GM21390 (cell line): ENCODE data around the gene ILDR1.

ENCODE experiments used
- ATAC-seq: cut with Tn5 transposase; IDR thresholded peaks from one replicate; pipeline ENCODE4 v1.9.1; 2021; ENCODE audit not compliant: unreplicated experiment

Gene ILDR1

DNA sequence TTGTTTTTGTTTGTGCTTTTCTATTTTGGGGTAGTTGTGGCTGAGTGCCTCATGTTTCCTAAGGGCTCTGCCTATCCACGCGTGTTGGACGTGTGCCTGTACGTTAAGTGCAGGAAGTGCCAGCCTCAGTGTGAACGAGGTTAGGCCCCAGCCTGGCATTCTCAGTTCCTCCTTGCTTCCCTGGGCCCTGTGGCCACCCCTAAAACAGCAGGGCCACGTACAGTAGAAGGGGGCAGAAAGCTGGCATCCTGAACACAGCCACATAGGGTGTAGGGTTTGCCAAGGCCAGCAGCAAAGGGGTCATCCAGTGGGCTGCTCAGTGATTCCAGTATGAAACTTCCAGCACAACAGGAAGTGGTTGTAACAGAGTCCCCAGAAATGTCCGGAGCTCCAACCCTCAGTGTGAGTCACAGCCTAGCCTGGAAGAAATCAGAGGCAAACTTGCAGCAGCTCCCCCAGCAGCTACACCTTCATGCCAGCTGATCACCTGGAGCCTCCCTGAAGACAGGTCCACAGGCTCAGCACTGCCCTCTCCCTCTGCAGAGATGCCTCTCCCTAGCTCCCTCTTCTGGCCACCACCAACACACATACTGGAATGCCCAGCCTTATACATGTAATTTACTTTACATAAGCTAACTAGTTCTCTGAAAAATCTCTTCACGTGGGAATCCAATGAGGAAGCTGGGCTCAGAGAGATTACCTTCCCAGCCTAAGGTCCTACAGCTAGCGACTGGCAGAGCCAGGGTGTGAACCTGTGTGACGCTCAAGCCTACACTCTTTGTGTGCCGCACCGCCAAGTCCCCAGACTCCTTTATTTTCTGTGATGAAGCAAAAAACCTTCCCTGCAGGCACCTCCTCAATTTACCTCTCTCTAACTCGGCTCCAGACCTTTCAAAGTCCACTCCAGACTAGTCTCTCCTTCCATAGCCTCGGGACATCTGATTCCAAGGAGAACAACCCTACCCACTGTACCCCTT is 26.6 kb downstream of the ILDR1 start:
- peak; percentile 25 for ATAC-seq

- no peak for ATAC-seq
Observed at GRCh38 chr3:121994551-121994950, 27.5 kb downstream of the ILDR1 start.

DNA sequence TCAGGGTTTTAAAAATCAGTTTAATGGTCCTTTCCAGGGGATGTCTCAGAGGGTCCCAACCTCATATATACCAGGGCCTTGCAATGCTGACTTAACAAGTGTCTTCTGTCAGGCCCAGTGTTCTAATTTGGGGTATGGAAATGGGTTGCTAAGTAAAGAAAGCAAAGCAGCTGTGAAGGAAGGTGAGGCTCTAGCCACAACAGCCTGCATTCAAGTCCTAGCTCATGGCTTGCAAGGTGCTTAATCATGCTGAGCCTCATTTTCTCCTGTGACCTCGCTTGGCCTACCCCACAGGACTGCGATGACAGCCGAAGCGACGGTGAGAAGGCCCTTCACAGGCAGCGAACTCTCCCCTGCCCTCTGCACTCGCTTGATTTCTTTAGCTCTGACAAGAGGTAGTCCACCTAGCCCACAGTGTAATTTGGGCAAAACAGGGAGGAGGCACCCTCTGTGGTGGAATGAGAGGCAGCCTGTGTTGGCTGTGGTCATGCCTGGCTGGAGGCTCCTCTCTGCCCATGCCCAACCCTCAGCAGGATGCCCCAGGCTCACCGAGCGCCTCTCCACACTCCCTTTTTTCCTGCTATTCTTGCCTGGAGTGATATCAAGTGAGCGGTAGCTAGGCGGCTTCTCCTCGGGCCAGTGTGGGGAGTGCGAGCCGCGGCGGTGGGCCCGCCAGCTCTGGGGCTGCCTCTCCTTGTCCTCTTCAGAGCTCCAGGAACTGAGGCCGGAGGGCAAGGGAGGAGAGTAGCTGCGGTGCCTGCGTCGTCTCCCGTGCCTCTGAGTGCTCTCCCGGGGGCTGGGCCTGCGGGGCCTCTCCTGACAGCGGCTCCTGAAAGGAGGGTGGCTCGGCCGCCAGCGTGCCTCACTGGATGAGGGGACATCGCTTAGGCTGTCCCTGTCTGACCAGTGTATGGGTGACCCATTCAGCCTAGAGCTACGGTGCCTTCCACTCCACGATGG is 29.2 kb downstream of the ILDR1 start:
- peak; percentile 56 for ATAC-seq

DNA sequence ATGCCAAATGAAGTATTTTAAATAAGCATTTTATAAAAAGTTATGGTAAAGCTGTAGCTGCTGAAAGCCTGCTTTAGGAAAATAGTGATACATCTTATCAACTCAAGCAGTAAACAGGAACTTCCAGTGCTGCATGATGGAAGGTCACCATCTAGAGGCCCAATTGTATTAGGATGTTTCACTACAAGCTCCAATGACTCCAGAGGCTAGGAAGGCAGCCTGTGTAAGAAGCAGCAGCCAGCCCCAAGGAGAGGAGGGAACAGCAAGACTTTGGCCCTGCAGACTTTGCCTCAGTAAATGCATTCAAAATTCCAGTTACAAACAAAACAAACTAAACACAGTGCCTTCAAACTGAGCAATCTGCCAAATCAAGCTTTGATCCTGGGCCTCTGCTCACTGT is 32.1 kb downstream of the ILDR1 start:
- ATAC-seq = no peak

DNA sequence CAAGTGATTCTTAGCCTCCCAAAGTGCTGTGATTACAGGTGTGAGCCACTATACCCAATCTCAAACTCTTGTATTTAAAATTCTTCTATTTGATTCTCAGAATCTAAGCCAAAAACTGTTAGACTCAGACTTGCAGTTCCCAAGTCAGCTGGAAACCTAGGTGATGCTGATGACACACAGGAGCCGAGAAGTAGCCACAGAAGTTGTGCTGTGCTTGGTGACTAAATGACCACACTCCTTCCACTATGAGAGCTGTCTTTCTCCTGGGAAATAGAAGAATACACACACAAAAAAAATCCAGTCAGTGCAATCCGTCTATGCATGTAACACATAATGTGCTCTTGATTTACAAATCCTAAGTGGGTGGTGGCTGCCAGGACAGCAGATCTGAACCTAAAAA is 33.9 kb downstream of the ILDR1 start:
- ATAC-seq = no peak

GRCh38 chr3:121985846-121986245 is 36.2 kb downstream of the ILDR1 start:
- ATAC-seq = no peak

- no peak for ATAC-seq
Observed at GRCh38 chr3:121981473-121981872, 40.6 kb downstream of the ILDR1 start.

DNA sequence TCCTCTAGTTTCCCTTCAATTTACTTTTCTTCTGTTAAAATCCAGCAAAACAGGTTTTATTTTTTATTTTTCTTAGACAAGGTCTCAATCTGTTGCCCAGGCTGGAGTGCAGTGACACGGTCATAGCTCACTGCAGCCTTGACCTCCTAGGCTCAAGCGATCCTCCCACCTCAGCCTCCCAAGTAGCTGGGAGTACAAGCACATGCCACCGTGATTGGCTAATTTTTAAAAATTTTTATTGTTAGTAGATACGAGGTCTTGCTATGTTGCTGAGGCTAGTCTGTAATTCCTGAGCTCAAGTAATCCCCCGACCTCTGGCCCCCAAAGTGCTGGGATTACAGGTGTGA is 41.6 kb downstream of the ILDR1 start:
- ATAC-seq = no peak

DNA sequence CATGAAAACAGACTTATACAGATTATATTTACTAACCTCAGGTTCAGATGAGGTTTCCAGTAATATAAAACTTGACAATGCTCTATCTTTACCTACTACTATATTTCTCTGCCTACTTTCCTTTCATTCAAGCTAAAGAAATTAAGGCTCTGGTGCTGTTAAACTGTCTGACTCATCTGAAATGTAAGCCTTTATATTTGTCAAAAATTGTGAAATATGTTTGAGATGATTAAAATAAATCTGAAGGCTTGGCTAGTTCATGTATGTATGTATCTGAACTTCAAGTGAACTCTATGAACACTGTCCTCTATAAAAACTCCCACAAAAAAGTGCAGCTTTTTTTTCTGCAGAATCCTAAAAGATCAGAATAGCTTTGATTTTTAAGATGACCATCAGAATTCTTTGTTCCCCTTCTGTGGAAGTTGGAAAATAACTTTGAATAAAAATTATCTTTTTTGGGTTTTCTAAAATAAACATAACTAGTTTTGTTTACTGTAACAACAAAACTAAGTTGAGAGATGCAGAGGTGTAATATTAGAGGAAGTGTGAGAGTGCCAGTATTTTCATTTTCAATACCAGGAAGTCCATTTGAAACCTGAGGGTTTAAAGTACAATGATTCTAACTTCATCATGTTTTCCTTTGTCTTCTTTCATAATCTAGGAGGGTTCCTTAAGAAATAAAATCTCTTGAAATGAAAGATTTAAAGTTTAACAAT is 42.2 kb downstream of the ILDR1 start:
- peak; percentile 82 for ATAC-seq

DNA sequence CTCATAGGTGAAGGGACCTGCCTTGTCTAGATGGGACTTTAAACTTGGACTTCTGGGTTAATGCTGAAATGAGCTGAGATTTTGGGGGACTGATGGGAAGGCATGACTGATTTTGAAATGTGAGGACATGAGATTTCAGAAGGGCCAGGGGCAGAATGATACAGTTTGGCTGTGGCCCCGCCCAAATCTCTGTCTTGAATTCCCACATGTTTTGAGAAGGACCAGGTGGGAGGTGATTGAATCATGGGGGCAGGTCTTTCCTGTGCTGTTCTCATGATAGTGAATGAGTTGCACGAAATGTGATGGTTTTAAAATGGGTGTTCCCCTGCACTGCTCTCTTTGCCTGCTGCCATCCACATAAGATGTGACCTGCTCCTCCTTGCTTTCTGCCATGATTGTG is 42.8 kb downstream of the ILDR1 start:
- ATAC-seq = peak; percentile 7

DNA sequence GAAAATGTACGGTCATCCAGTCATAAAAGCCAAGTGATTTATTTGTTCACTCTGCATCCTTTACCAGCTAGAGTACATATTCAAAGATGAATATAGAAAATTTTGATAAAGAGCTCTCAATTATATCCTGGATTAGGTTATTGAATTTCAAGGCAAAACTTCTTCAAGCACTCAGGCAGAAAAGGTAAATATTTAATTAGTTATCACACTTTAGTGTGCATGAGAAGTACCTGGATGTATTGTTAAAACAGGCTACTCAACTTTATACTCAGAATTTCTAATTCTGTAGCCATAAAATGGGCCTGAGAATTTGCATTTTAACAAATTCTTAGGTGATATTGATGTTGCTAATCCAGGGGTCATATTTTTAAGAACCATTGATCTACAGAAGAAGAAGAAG is 45.3 kb downstream of the ILDR1 start:
- ATAC-seq = no peak

DNA sequence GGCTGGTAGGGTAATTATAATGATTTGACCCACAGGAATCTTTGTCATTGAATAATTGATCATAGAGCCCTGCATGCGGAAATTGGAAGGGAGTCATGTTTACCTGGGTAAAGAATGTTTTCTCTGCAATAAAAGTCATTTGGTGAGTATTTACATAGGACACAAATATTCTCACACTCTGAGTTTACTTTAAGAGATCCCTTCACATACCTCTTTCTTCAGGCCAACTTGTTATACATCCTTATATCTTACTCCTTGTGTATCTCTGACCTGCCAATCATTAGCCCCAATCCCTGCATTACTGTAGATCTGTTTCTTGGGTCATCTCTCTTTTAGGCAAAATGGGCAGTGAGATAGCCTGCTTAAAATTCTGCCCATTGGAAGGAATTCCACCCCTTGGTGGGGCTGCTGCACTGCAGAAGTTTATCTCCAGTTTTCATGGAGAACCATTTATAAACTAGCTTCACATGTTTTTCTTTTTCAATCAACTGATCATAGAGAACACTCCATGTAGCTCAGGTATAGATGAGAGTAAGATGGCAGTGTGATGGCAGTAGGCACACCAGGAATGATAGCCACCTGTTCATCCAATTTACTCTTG is 46.2 kb downstream of the ILDR1 start:
- ATAC-seq = no peak

GRCh38 chr3:121974601-121975111 is 47.4 kb downstream of the ILDR1 start:
- ATAC-seq = no peak

DNA sequence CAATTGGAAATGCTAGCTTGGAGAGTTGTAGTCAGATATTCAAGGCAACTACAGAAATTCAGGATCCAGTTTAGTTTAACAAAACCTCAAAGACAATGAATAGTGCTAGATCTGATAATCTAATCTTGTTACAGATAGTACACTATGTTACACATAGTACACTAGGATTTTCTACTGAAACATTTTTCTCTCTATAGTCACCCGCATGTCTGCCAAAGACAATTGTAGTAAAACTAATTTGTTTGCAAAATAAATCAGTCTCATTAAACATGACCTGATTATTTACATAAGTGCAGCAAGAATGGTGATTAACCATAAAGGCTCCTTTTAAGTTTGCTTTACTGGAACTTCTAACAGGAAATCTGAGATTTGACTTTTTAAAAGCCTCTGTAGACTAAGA is 52.0 kb downstream of the ILDR1 start:
- ATAC-seq = no peak

- ATAC-seq = no peak
Observed at GRCh38 chr3:121969631-121970030, 52.4 kb downstream of the ILDR1 start.

DNA sequence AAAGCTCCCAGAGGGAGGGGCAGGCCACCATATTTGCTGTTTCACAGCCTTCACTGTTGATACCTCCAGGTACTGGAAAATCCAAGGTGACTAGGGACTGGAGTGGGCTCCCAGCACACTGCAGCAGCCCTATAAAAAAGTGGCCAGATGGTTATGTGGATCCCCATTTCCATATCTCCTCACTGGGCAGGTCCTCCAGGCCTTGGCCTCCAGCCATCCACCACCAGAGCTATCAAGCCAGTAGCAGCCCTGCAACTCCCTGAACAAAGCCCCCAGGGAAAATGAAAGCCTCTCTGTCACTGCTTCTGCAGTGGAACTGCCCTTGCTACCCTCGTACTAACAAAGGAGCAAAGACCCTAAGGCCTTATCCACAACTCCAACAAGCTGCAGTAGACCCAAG is 58.4 kb downstream of the ILDR1 start:
- ATAC-seq = no peak

GRCh38 chr3:121962443-121962842 is 59.6 kb downstream of the ILDR1 start:
- no peak for ATAC-seq

DNA sequence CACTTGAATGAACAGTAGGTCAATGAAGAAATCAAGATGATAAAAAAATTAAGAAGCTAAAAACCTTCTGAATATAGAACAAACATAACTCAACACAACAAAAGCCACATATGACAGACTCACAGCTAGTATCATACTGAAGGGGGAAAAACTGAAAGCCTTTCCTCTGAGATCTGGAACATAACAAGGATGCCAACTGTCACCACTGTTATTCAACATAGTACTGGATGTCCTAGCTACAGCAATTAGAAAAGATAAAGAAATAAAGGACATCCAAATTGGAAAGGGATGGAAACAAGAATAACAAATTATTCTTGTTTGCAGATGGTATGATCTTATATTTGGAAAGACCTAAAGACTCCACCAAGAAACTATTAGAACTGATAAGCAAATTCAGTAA is 60.8 kb downstream of the ILDR1 start:
- no peak for ATAC-seq

DNA sequence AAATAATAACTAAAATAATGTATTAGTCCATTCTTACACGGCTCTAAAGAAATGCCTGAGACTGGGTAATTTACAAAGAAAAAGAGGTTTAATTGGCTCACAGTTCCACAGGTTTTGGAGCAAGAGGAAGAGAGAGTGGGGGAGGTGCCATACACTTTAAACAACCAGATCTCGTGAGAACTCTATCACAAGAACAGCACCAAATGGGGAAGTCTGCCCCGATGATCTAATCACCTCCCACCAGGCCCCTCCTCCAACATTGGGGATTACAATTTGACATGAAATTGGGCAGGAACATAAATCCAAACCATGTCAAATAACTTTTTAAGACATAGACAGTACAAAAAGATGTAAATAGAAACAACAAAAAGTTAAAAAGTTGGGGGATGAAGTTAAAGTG is 63.2 kb downstream of the ILDR1 start:
- ATAC-seq = no peak

DNA sequence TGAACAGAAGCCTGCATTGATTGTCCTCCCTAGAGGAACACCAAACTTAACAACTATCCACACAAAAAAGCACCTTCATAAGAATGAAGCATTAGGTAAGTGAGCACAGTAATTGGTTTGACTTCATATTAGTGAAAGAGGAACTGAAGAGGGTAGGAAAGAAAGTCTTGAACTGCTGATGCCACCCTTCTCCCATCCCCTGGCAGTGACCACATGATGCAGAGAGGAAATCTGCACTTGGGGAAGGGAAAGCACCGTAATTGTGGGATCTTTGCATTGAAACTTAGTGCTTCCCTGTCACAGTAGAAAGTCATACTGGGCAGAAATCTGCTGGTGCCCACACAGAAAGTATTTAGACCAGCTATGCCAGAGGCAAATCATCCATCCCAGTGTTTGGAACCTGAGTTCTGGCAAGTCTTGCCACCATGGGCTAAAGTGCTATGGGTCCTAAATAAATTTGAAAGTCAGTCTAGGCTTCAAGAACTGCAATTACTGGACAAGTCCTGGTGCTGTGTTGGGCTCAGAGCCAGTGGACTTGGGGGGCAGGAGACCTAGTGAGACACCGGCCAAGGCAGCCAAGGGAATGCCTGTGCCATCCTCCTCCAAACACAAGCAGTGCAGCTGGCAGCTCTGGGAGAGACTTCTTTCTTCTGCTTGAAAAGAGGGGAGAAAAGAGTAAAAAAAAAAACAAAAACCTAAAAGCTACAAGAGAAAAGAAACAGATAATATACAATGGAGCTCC is 64.2 kb downstream of the ILDR1 start:
- ATAC-seq = no peak
